Uterus (tissue), 4 donors: ENCODE results near the gene KLHL25. TPM values are rescaled to one million over a fixed set of nuclear protein-coding genes. Genes with fewer than 3 reads are reported as not detected.

Experiments used
- DNase-seq, 2 donors: peaks; one replicate each; pipeline ENCODE4 v3.0.0-alpha.2; 2019 to 2020
- H3K27ac ChIP-seq, 2 donors: fragments of 200-600 bp; sonication (generic); 1 replicate in 1 of 2; 2 replicates in 1 of 2; pipeline ENCODE4 v1.5.1; 2016 to 2018
- H3K27me3 ChIP-seq, 2 donors: fragments of 200-600 bp; sonication (generic); one replicate each; pipeline ENCODE4 v1.5.1; 2018 to 2019; ENCODE audit warnings: control low read depth in 1 of 2
- H3K36me3 ChIP-seq, 2 donors: fragments of 200-600 bp; sonication (generic); one replicate each; pipeline ENCODE4 v1.5.1; 2019; ENCODE audit warnings: control low read depth in 1 of 2
- H3K4me1 ChIP-seq, 2 donors: fragments of 200-600 bp; sonication (generic); one replicate each; pipeline ENCODE4 v1.5.1; 2018 to 2019; ENCODE audit warnings: control low read depth in 1 of 2
- H3K4me3 ChIP-seq, 2 donors: fragments of 200-600 bp; sonication (generic); 1 replicate in 1 of 2; 2 replicates in 1 of 2; pipeline ENCODE4 v1.5.1; 2018 to 2019; ENCODE audit warnings: mild to moderate bottlenecking in 1 of 2
- H3K9me3 ChIP-seq, 2 donors: fragments of 200-600 bp; sonication (generic); one replicate each; pipeline ENCODE4 v1.5.1; 2019; ENCODE audit warnings: control low read depth in 1 of 2
- CTCF ChIP-seq, 4 experiments: fragments of 200-600 bp in 2 of 4; fragments of 450-650 bp in 2 of 4; sonication (generic) in 2 of 4; IDR thresholded peaks; one replicate each; pipeline ENCODE4 v1.5.1; 2016 to 2019; ENCODE audit warnings: antibody characterized with exemption in 4 of 4, mild to moderate bottlenecking in 2 of 4, moderate library complexity in 1 of 4
- POLR2A ChIP-seq, 2 donors: fragments of 450-650 bp; IDR thresholded peaks; one replicate each; pipeline ENCODE4 v1.6.1; 2016; ENCODE audit warnings: antibody characterized with exemption in 2 of 2, mild to moderate bottlenecking in 1 of 2, moderate library complexity in 1 of 2
- intact Hi-C: fragments of 100-400 bp; cut with DNase I; formaldehyde crosslinking; loops from one replicate; pipeline ENCODE4 v1.15.1; 2023; ENCODE audit warnings: low total_unique reads
- total RNA-seq, 4 donors: library from RNA; depleted of rRNA in 3 of 4; stranded (reverse); fragments of >200 nt in 3 of 4; gene quantifications; one replicate each; pipeline versions ENCODE4 v1.1.0 to v1.2.4, GENCODE V29; 2014 to 2023
- donor health status: DM: yes; HTN: yes; CAD: no.

The KLHL25 gene
- total RNA-seq, 4 donors from 2014 or later: 6.2 to 19.5 (median 11.9) TPM

GRCh38 chr15:85769182-85769900, 25.4 kb downstream of the KLHL25 start:
- H3K4me1 ChIP-seq: peaks cover 0 to 5% of the 10 kb centered on the region in 2 donors
- DNase-seq: no peak
- no peaks in the 10 kb centered on the region for H3K9me3 ChIP-seq
- intact Hi-C loops: no loop called here
- H3K4me3 ChIP-seq: no peak overlapping the region
- no peaks in the 10 kb centered on the region for H3K27me3 ChIP-seq
- no peaks in the 10 kb centered on the region for H3K36me3 ChIP-seq
- H3K27ac ChIP-seq: no peak overlapping the region
- TF ChIP-seq CTCF (IDR thresholded peaks at IDR 0.05): no peak
- no peak for TF ChIP-seq POLR2A (IDR thresholded peaks at IDR 0.05)

DNA sequence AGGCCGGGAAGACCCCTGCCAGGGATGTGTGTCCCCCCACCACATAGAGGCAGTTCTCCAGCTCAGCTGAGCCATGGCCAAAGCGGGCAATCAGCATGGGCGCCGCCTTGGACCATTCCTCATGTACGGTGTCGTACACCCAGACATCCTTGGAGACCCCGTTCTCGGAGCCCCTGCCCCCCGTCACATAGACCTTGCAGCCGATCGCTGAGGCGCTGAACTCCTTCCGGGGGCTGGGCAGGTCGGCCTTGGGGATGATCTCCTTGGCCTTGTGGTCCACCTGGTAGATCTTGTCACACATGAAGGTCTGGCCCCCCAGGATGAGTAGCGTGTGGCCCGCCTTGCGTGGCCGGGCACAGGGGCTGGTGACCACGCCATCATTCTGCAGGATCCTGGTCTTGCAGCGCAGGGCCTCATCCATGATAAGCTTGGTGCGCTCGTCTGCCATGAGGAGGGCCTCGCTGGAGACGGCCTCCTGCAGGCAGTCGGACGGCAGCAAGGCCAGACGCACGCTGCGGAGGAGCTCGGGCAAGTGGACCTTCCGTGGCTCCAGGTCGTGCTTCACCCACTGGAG, 26.0 kb downstream of the KLHL25 start:
- H3K4me1 ChIP-seq: peaks cover 0 to 5% of the 10 kb centered on the region in 2 donors
- intact Hi-C loops: no loop called here

GRCh38 chr15:85767785-85768529, 26.8 kb downstream of the KLHL25 start:
- no peak for TF ChIP-seq CTCF (IDR thresholded peaks at IDR 0.05)
- TF ChIP-seq POLR2A (IDR thresholded peaks at IDR 0.05): no peak
- DNase-seq: no peak
- H3K4me3 ChIP-seq: no peak overlapping the region
- H3K27ac ChIP-seq: no peak overlapping the region
- H3K4me1 ChIP-seq: peaks cover 0 to 5% of the 10 kb centered on the region in 2 donors
- intact Hi-C loops: no loop called here
- no peaks in the 10 kb centered on the region for H3K36me3 ChIP-seq
- H3K9me3 ChIP-seq: no peaks in the 10 kb centered on the region
- H3K27me3 ChIP-seq: no peaks in the 10 kb centered on the region

More for the DNA sequence above, 26.0 kb downstream of the KLHL25 start:
- TF ChIP-seq CTCF (IDR thresholded peaks at IDR 0.05) (no peak), POLR2A (IDR thresholded peaks at IDR 0.05) (no peak)
- Histone ChIP-seq H3K4me3 (no peak overlapping the region), H3K36me3 (no peaks in the 10 kb centered on the region), H3K27me3 (no peaks in the 10 kb centered on the region), H3K27ac (no peak overlapping the region), H3K9me3 (no peaks in the 10 kb centered on the region)
- no peak for DNase-seq

DNA sequence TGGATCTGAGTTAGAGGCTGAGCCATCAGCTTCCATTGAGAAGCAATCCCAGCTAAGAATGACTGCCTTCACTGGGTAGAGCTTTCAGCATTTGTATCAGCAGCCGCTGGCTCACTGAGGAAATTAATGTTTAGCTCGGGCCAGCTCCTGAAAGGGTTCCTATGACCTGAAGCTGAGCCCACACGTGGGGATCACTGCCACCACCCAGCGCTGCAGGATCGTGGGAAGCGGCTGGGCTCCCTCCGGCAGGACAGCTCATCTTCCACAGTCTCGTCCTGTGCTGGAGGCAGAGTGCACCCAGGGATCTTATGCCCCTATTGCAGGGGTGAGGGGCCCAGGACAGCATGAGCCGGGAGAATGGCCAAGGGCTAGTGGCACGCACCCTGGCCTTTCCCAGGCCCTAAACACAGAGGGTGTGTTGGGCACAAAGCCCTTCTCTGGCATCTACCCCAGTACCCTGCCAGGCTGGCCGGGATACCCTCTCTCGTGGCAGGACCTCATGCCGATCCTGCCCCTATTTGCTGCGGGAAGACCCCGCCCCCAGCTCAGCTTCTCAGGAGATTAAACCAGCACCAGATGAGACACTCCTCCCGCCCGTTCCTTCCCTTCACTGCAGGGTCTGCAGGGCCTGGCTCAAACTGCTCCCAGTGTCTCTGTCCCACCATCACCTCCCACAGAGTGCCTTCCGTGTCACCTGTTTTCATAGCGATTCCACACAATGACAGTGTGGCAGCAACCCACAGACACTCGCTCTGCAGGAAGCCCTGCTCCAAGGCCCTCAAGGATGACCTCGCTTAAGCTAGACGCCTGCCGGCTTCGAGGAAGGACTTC, 28.5 kb downstream of the KLHL25 start:
- no peak overlapping the region for H3K4me3 ChIP-seq

More for the DNA sequence above, 28.5 kb downstream of the KLHL25 start:
- H3K36me3 ChIP-seq: no peaks in the 10 kb centered on the region
- intact Hi-C loops: no loop called here
- H3K4me1 ChIP-seq: no peaks in the 10 kb centered on the region
- no peak for TF ChIP-seq CTCF (IDR thresholded peaks at IDR 0.05)
- no peak for TF ChIP-seq POLR2A (IDR thresholded peaks at IDR 0.05)
- no peaks in the 10 kb centered on the region for H3K27me3 ChIP-seq
- no peak for DNase-seq
- no peak overlapping the region for H3K27ac ChIP-seq
- no peaks in the 10 kb centered on the region for H3K9me3 ChIP-seq
